ENCODE measurements around the gene TACSTD2.

GRCh38 chr1:58620259-58620658 lies 43.2 kb upstream of the TACSTD2 start:
- TF ChIP-seq PKNOX1 (IDR thresholded peaks at IDR 0.05) (no peak), SP1 (IDR thresholded peaks at IDR 0.05) (no peak), ELF4 (IDR thresholded peaks at IDR 0.05) (no peak), FOXM1 (IDR thresholded peaks at IDR 0.05; ENCODE audit: borderline replicate concordance) (no peak), ZNF384 (IDR thresholded peaks at IDR 0.05) (no peak), FOXK2 (IDR thresholded peaks at IDR 0.05) (no peak), BHLHE40 (IDR thresholded peaks at IDR 0.05; ENCODE audit: borderline replicate concordance) (no peak), LEF1 (IDR thresholded peaks at IDR 0.05; ENCODE audit: borderline replicate concordance) (no peak), TARDBP (IDR thresholded peaks at IDR 0.05) (no peak), CTBP1 (IDR thresholded peaks at IDR 0.05; ENCODE audit: borderline replicate concordance) (no peak), SUZ12 (IDR thresholded peaks at IDR 0.05) (no peak)

Data from HEK293T (cell line).